DMS153 (cell line): ENCODE results near the gene CACNA2D3.

Experiments used
- DNase-seq: peaks from one replicate; lab custom pipeline; 2025; lab: John Stamatoyannopoulos, UW

CACNA2D3 gene

GRCh38 chr3:54850484-54851018 lies 728.2 kb downstream of the CACNA2D3 start:
- DNase-seq: no peak

DNA sequence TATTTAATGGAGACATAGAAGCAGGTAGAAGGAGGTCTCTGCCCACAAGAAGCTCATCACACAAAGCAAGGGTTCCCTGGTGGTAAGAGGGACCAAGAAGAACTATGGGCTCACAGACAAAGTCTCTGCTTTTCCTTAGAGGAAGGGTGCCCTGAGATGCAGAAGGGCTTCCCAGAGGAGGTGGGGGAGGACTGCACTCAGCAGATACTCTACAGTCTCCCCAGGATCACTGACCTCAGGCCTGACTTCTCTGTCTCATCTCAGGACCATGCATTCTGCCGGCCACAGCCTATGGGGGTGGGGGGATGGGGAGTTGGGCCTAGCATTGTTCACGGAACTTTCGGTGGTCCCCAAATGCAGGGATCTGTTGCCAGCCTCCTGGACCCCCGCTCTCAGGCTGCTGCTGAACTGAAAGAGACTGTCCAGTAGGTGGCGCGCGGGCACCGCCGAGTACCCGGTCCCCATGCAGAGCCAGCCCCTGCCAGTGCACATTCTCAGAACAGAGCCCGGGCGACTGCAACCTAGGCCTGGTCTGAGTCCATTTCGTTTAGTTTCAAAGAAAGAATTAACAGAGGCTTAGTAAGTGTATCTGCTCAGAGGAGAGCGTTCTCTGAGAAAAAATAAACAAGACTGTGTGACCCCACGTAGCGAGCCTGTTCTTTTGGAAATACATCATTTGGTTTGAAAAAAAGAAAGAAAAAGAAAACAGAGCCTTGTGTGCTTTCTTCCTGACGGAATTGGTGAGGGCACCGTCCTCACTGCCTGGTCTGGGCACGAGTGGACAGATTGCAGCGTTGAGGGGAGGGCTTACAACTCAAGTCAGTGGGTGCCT lies 731.4 kb downstream of the CACNA2D3 start:
- DNase-seq: no peak

- DNase-seq: no peak
These were observed 733.9 kb downstream of the CACNA2D3 start for GRCh38 chr3:54856271-54856670.

- DNase-seq: no peak
These were observed 735.0 kb downstream of the CACNA2D3 start for GRCh38 chr3:54857343-54857742.

DNA sequence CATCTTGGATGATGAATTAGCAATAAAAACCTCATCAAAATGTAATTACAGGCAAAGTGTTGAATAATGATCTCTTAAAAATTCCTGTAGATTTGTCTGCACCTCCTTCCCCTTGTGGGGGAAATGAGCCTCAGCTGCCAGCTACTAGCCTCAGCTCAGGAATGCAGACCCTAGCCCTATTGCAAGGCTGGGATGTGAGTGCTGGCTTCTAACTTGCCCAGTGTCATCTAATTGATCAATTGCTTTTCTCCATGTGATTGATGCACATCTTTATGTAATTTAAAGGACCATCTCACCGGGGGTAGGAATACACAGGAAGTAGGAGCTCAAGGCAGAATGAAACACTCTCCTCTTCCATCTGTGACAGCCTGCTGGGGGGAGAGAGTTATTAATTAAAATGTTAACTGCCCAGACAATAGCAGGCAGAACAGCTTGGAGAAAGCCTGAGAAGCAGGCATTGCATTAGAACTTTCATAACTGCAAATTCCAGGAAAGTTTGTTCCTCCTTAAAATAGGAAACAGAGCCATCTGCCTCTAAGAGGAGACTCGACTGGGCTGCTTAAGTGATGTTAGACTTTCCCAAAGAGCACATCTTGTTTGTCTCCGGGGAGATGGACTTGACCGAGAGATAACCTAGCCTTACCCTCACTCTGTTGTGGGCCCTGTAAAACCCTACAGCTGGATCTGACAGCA lies 735.9 kb downstream of the CACNA2D3 start:
- DNase-seq: no peak

GRCh38 chr3:54859184-54859583 lies 736.8 kb downstream of the CACNA2D3 start:
- no peak for DNase-seq

GRCh38 chr3:54861248-54862067 lies 739.1 kb downstream of the CACNA2D3 start:
- DNase-seq: no peak

- no peak for DNase-seq
These were observed 740.2 kb downstream of the CACNA2D3 start for GRCh38 chr3:54862526-54862925.

DNA sequence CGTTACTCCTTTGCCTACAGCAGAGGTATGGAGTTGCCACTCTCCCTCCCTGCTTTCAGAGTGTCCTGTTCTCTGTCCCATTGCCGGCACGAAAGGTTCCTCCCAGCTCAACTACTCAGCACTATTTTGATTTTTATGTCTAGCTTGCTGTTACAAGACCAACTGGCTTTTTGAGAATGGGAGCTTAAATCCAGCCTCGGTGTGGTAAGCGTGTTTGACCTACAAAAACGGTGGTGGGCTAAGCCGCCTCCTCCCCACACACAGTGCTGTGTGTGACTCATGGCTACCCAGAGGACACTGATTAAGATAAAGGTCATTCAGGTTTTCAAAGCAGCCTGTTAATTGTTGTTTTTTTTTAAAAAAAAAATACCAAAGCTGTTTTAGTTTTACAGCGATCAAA lies 741.0 kb downstream of the CACNA2D3 start:
- no peak for DNase-seq

- DNase-seq: no peak
These were observed 741.4 kb downstream of the CACNA2D3 start for GRCh38 chr3:54863786-54864185.

- no peak for DNase-seq
These were observed 743.0 kb downstream of the CACNA2D3 start for GRCh38 chr3:54865316-54865715.

GRCh38 chr3:54866251-54866650 lies 743.9 kb downstream of the CACNA2D3 start:
- no peak for DNase-seq

DNA sequence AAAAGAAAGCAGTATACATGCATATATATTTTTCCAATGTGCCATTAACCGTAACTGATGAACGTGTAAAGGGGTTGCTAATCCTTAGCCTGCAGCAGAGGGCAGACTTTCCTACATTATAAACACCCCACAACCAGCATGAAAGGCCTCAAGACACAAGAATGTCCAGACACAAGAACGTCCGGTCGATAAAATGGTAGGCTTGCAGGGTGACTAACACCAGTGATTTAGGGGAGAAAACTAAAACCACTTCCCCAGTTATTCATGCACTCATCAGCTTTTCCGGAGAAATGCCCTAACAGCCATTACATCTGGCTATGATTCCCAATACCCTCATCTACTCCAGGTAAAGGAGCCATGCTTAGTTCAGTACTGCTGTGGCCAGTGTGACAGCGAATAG lies 748.1 kb downstream of the CACNA2D3 start:
- DNase-seq: no peak

GRCh38 chr3:54871867-54872266 lies 749.5 kb downstream of the CACNA2D3 start:
- DNase-seq: no peak

- DNase-seq: no peak
These were observed 751.0 kb downstream of the CACNA2D3 start for GRCh38 chr3:54873059-54874010.

- no peak for DNase-seq
These were observed 752.6 kb downstream of the CACNA2D3 start for GRCh38 chr3:54874816-54875556.

DNA sequence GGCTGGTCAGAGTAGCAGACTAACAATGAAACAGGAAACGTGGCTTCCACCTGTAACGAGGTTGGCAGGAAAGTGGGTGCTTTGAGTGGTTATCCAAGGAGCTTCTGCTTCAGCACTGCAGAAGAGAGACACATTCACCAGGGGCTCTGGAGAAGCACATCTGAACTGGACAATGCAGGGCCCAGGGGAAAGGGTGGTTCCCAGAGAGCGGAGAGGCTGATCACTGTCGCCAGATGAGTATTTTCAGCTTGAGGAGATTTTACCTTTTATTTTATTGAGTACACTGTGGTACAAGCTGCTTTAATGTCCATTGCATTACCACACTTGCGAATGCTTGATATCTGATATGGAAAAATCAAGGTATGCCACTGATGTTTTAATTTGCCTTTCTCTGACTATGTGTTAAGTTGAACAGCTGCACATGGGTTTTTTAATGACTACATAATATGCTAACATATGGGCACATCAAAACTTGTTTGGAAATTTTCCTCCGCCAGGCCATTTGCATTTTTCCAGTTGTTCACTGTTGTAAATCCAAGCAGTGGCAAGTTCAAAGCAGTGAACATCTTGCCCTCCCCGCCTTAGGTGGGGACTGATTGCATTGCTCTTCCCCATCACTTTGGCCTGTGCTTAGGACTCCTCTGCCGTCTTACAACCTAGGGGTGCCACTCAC lies 753.4 kb downstream of the CACNA2D3 start:
- peak; percentile 39 for DNase-seq

- DNase-seq: no peak
These were observed 754.3 kb downstream of the CACNA2D3 start for GRCh38 chr3:54876694-54877093.

- no peak for DNase-seq
These were observed 755.4 kb downstream of the CACNA2D3 start for GRCh38 chr3:54877730-54878129.

DNA sequence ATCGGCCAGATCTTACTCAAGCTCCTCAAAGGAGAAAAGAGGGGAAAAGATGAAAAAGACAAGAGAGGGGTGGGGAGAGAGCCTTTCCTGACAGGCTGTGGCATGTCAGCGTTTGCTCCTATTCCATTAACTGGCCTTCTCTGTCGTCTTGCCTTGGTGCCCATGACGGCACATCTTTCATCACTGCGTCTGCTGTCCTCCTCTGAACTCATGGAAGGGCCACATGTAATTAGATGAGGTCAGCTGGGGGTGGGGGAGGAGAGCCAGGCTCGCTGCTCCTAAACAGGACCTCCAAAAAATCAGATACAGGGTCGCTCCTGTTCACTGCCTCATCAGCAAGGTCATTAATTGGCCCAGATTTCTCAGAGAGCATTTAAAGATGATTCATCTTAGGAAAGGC lies 755.8 kb downstream of the CACNA2D3 start:
- no peak for DNase-seq
